ENCODE data around the gene DLGAP3.
"Not testable (repeated sequence)": the region's sequence is repeated elsewhere in the genome, so short reads cannot be mapped to it uniquely, and the experiment has no call there.

The DLGAP3 gene

GRCh38 chr1:34831721-34832246 lies 97.7 kb downstream of the DLGAP3 start:
- DNase-seq = no peak

GRCh38 chr1:34829250-34829649 lies 100.2 kb downstream of the DLGAP3 start:
- DNase-seq = no peak

GRCh38 chr1:34828611-34829010 lies 100.8 kb downstream of the DLGAP3 start:
- DNase-seq = no peak

GRCh38 chr1:34827341-34827941 lies 102.0 kb downstream of the DLGAP3 start:
- no peak for DNase-seq

GRCh38 chr1:34825455-34826091 lies 103.9 kb downstream of the DLGAP3 start:
- DNase-seq = no peak

- no peak for DNase-seq
Observed at GRCh38 chr1:34824817-34825454, 104.5 kb downstream of the DLGAP3 start.

GRCh38 chr1:34822202-34822601 lies 107.2 kb downstream of the DLGAP3 start:
- DNase-seq = no peak

GRCh38 chr1:34818862-34819261 lies 110.6 kb downstream of the DLGAP3 start:
- not testable (repeated sequence) for DNase-seq

- no peak for DNase-seq
Observed at GRCh38 chr1:34816778-34817177, 112.7 kb downstream of the DLGAP3 start.

- DNase-seq = no peak
Observed at GRCh38 chr1:34816332-34816731, 113.1 kb downstream of the DLGAP3 start.

All from stimulated activated CD8-positive, alpha-beta memory T cell treated with anti-CD3 and anti-CD28 coated beads, Interleukin-4, amount 100 ng/mL, for 48 hours (primary cell).